HCT116 (cell line): ENCODE results near the gene RILPL2. TPM values are rescaled to one million over a fixed set of nuclear protein-coding genes. Genes with fewer than 3 reads are reported as not detected.

ENCODE experiments used
- ATAC-seq: fragments of 200-7000 bp; cut with Tn5 transposase; 2 replicates; pipeline ENCODE4 v1.9.1; 2020; ENCODE audit warnings: mild to moderate bottlenecking, moderate library complexity
- BruUV-seq: library from RNA; stranded (reverse); fragments of 400-500 nt; replicated peaks from 2 replicates; lab custom pipeline; 2021; lab: Mats Ljungman, UMichigan
- CTCF ChIA-PET: fragments of 300-600 bp; sonication (Branson Sonifier 250); formaldehyde crosslinking; loops from one replicate; lab custom pipeline; 2021; ENCODE audit warnings: antibody characterized with exemption; lab: Charles Lee
- POLR2A ChIA-PET: fragments of 300-600, 350-600 bp; sonication (Branson Sonifier 250); formaldehyde crosslinking; loops from one replicate; lab custom pipeline; 2021; ENCODE audit warnings: antibody characterized with exemption; lab: Charles Lee
- RAD21 ChIA-PET, 2 experiments: fragments of 300-600 bp; sonication (Branson Sonifier 250); formaldehyde crosslinking; loops; one replicate each; lab custom pipeline; 2023; ENCODE audit warnings: low total read pairs in 2 of 2; ENCODE audit not compliant: uncharacterized antibody in 2 of 2, unreplicated experiment in 2 of 2, low non-redundant PET in 1 of 2; lab: Charles Lee
- DNase-seq: peaks from one replicate; pipeline ENCODE4 v3.0.0-alpha.2; 2010; ENCODE audit warnings: low read depth, low spot score
- H2AFZ ChIP-seq: fragments of 200-600 bp; shearing (Covaris generic), sonication (generic); 2 replicates; pipeline ENCODE4 v1.6.1; 2017; ENCODE audit warnings: low read depth, mixed run types, mixed read lengths, antibody characterized with exemption, low read length; ENCODE audit not compliant: poor library complexity, severe bottlenecking
- H3K27ac ChIP-seq: 2 replicates; pipeline ENCODE4 v1.5.1; 2012; ENCODE audit warnings: low read depth, low read length
- H3K27me3 ChIP-seq: fragments of 200-600 bp; sonication (generic); 2 replicates; pipeline ENCODE4 v1.6.1; 2016; ENCODE audit warnings: mixed run types, low read length, mixed read lengths; ENCODE audit not compliant: insufficient read depth
- H3K36me3 ChIP-seq, 2 experiments: fragments of 200-500 bp in 1 of 2; fragments of 200-600 bp in 1 of 2; sonication (Bioruptor generic) in 1 of 2; sonication (generic) in 1 of 2; 2 replicates each; pipeline versions ENCODE4 v1.5.1 to v1.6.1; 2014 to 2016; ENCODE audit warnings: low read length in 2 of 2, inconsistent platforms in 1 of 2, mixed read lengths in 1 of 2, mixed run types in 1 of 2; ENCODE audit not compliant: insufficient read depth in 2 of 2, control insufficient read depth in 1 of 2
- H3K4me1 ChIP-seq, 2 experiments: fragments of 200-600 bp in 1 of 2; sonication (generic) in 1 of 2; 2 replicates each; pipeline versions ENCODE4 v1.5.1 to v1.6.1; 2012 to 2017; ENCODE audit warnings: low read length in 2 of 2, inconsistent platforms in 1 of 2, mild to moderate bottlenecking in 1 of 2, mixed read lengths in 1 of 2, mixed run types in 1 of 2, moderate library complexity in 1 of 2; ENCODE audit not compliant: insufficient read depth in 2 of 2, control insufficient read depth in 1 of 2
- H3K4me2 ChIP-seq: fragments of 200-600 bp; sonication (generic); 2 replicates; pipeline ENCODE4 v1.6.1; 2017; ENCODE audit warnings: mixed run types, low read length, mixed read lengths
- H3K4me3 ChIP-seq, 2 experiments: fragments of 200-600 bp in 1 of 2; sonication (generic) in 1 of 2; replicated peaks in 1 of 2; 2 replicates each; pipeline ENCODE4 v1.5.1; 2011 to 2016; ENCODE audit warnings: low read length in 2 of 2, control low read depth in 1 of 2, low read depth in 1 of 2, mild to moderate bottlenecking in 1 of 2, mixed read lengths in 1 of 2, mixed run types in 1 of 2
- H3K79me2 ChIP-seq: fragments of 200-600 bp; sonication (generic); 2 replicates; pipeline ENCODE4 v1.6.1; 2017; ENCODE audit warnings: mild to moderate bottlenecking, mixed run types, low read length, moderate library complexity, mixed read lengths; ENCODE audit not compliant: insufficient read depth
- H3K9ac ChIP-seq: fragments of 200-600 bp; sonication (generic); 2 replicates; pipeline ENCODE4 v1.6.1; 2016; ENCODE audit warnings: low read length, mixed read lengths
- H3K9me2 ChIP-seq: fragments of 200-600 bp; sonication (generic), shearing (Covaris generic); 2 replicates; pipeline ENCODE4 v1.6.1; 2017; ENCODE audit warnings: mixed run types, mild to moderate bottlenecking, moderate library complexity; ENCODE audit not compliant: insufficient read depth
- H3K9me3 ChIP-seq, 2 experiments: fragments of 200-500 bp in 1 of 2; fragments of 200-600 bp in 1 of 2; sonication (Bioruptor generic) in 1 of 2; sonication (generic) in 1 of 2; 2 replicates each; pipeline ENCODE4 v1.6.1; 2014 to 2017; ENCODE audit warnings: low read length in 2 of 2, mixed read lengths in 2 of 2, inconsistent platforms in 1 of 2, low read depth in 1 of 2, mild to moderate bottlenecking in 1 of 2, mixed run types in 1 of 2, moderate library complexity in 1 of 2; ENCODE audit not compliant: control insufficient read depth in 1 of 2, insufficient read depth in 1 of 2
- H4K20me1 ChIP-seq: fragments of 200-600 bp; sonication (generic), shearing (Covaris generic); 2 replicates; pipeline ENCODE4 v1.6.1; 2017; ENCODE audit warnings: mixed run types, mild to moderate bottlenecking, moderate library complexity; ENCODE audit not compliant: insufficient read depth
- EGR1 ChIP-seq: IDR thresholded peaks from 2 replicates; pipeline ENCODE4 v1.6.1; 2012; ENCODE audit warnings: low read depth
- ELF1 ChIP-seq: IDR thresholded peaks from 2 replicates; pipeline ENCODE4 v1.6.1; 2012; ENCODE audit warnings: low read depth, borderline replicate concordance
- EZH2 ChIP-seq: fragments of 200-600 bp; sonication (generic); IDR thresholded peaks from 2 replicates; pipeline ENCODE4 v1.6.1; 2017; ENCODE audit warnings: antibody characterized with exemption, mixed run types
- EZH2phosphoT487 ChIP-seq: fragments of 200-600 bp; IDR thresholded peaks from 2 replicates; pipeline ENCODE4 v1.6.1; 2018; ENCODE audit warnings: antibody characterized with exemption, borderline replicate concordance
- JUND ChIP-seq: IDR thresholded peaks from 2 replicates; pipeline ENCODE4 v1.6.1; 2012
- POLR2AphosphoS5 ChIP-seq: IDR thresholded peaks from 2 replicates; pipeline ENCODE4 v1.6.1; 2011; ENCODE audit warnings: mild to moderate bottlenecking, low read depth, low read length, moderate library complexity
- RAD21 ChIP-seq: IDR thresholded peaks from 2 replicates; pipeline ENCODE4 v1.6.1; 2012; ENCODE audit warnings: low read depth, mild to moderate bottlenecking
- SIN3A ChIP-seq: IDR thresholded peaks from 2 replicates; pipeline ENCODE4 v1.6.1; 2012; ENCODE audit warnings: low read depth
- SP1 ChIP-seq: IDR thresholded peaks from 2 replicates; pipeline ENCODE4 v1.6.1; 2012; ENCODE audit warnings: low read depth
- SRF ChIP-seq: IDR thresholded peaks from 2 replicates; pipeline ENCODE4 v1.6.1; 2012; ENCODE audit warnings: low read depth
- TCF7L2 ChIP-seq: IDR thresholded peaks from 2 replicates; pipeline ENCODE4 v1.7.0; 2011; ENCODE audit warnings: borderline replicate concordance, inconsistent platforms; ENCODE audit not compliant: insufficient read depth, insufficient read length; ENCODE audit errors: extremely low read depth
- ZFX ChIP-seq: fragments of 450-650 bp; IDR thresholded peaks from 2 replicates; pipeline ENCODE4 v1.6.1; 2017
- intact Hi-C: fragments of 100-400 bp; cut with micrococcal nuclease; formaldehyde crosslinking; loops from 2 replicates; pipeline ENCODE4 v1.10.0; 2022
- total RNA-seq: library from RNA; stranded (reverse); gene quantifications from one replicate; pipeline ENCODE4 v1.2.1, GENCODE V29; 2021; ENCODE audit not compliant: unreplicated experiment
- TF ChIP-seq, protein P1 (sequence below): IDR thresholded peaks from 2 replicates; pipeline ENCODE4 v1.6.1; 2012
- TF ChIP-seq, protein P2 (sequence below), 3 experiments: fragments of 200-600 bp in 1 of 3; sonication (generic) in 1 of 3; IDR thresholded peaks in 2 of 3; conservative IDR thresholded peaks in 1 of 3; 2 replicates each; pipeline ENCODE4 v1.5.1; 2012 to 2017; ENCODE audit warnings: low read depth in 2 of 3, low read length in 2 of 3, antibody characterized with exemption in 1 of 3, borderline replicate concordance in 1 of 3, control low read depth in 1 of 3, mild to moderate bottlenecking in 1 of 3, mixed read lengths in 1 of 3, mixed run types in 1 of 3, moderate library complexity in 1 of 3; ENCODE audit not compliant: insufficient read depth in 1 of 3
- TF ChIP-seq, protein P3 (sequence below): IDR thresholded peaks from 2 replicates; pipeline ENCODE4 v1.6.1; 2012; ENCODE audit warnings: low read depth
- TF ChIP-seq, protein P4 (sequence below): IDR thresholded peaks from 2 replicates; pipeline ENCODE4 v1.6.1; 2012

Gene RILPL2
- total RNA-seq, 1 experiment from 2014 or later: 2.3 TPM

DNA sequence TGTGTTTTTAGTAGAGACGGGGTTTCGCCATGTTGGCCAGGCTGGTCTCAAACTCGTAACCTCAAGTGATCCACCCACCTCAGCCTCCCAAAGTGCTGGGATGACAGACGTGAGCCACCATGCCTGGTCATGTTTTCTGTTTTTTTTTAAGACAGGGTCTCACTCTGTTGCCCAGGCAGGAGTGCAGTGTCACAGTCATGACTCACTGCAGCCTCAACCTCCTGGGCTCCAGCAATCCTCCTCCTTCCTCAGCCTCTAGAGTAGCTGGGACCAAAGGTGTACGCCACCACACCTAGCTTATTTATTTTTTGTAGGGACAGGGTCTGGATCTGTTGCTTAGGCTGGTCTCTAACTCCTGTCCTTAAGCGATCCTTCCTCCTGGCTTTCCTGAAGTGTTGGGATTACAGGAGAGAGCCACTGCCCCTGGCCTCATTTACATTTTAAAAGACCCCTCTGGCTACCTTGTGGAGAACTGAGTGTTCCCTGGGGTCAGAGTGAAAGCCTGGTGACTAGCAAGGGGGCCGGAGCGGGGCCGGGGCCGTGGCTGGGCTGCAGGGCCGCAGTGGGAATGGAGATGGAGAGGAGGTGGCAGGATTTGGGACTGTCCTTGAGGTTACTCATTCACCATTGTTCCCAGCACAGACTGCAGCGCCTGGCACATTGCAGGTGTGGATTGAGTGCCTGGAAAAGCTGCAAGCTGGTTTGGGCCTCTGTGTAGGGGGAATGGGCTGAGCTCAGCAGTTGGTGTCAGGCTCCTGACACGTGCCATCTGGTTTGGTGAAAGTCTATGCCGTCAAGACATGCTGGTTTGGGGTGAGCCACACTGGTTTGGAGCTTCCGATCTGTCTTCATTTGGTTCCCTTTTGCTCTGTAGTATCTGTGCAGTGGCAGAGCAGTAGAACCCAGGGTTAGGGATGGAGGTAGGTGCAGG lies 34.5 kb downstream of the RILPL2 start:
- H3K4me3 ChIP-seq: no peak overlapping the region
- DNase-seq (no peak), ATAC-seq (no peak)
- no peaks in the 10 kb centered on the region for H3K9me2 ChIP-seq
- no peak overlapping the region for H2AFZ ChIP-seq
- BruUV-seq: no TSS peak
- H3K9me3 ChIP-seq: no peaks in the 10 kb centered on the region
- ChIA-PET CTCF (no interaction called here), POLR2A (no interaction called here), RAD21 (no interaction called here)
- intact Hi-C loops: no loop called here
- H3K9ac ChIP-seq: no peak overlapping the region
- TF ChIP-seq SP1 (no peak), JUND (no peak), TCF7L2 (no peak), POLR2AphosphoS5 (no peak), EZH2phosphoT487 (no peak), RAD21 (no peak), SIN3A (no peak), SRF (no peak), EGR1 (no peak), ELF1 (no peak), EZH2 (no peak), ZFX (no peak)
- TF ChIP-seq, protein P1, sequence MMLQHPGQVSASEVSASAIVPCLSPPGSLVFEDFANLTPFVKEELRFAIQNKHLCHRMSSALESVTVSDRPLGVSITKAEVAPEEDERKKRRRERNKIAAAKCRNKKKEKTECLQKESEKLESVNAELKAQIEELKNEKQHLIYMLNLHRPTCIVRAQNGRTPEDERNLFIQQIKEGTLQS: no peak
- TF ChIP-seq, protein P2, sequence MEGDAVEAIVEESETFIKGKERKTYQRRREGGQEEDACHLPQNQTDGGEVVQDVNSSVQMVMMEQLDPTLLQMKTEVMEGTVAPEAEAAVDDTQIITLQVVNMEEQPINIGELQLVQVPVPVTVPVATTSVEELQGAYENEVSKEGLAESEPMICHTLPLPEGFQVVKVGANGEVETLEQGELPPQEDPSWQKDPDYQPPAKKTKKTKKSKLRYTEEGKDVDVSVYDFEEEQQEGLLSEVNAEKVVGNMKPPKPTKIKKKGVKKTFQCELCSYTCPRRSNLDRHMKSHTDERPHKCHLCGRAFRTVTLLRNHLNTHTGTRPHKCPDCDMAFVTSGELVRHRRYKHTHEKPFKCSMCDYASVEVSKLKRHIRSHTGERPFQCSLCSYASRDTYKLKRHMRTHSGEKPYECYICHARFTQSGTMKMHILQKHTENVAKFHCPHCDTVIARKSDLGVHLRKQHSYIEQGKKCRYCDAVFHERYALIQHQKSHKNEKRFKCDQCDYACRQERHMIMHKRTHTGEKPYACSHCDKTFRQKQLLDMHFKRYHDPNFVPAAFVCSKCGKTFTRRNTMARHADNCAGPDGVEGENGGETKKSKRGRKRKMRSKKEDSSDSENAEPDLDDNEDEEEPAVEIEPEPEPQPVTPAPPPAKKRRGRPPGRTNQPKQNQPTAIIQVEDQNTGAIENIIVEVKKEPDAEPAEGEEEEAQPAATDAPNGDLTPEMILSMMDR (IDR thresholded peaks at IDR 0.05 in 2 of 3, conservative IDR thresholded peaks at IDR 0.05 in 1 of 3; ENCODE audit: borderline replicate concordance in 1 of 3, insufficient read depth in 1 of 3, low read depth in 2 of 3, low read length in 2 of 3): no peak
- TF ChIP-seq, protein P3, sequence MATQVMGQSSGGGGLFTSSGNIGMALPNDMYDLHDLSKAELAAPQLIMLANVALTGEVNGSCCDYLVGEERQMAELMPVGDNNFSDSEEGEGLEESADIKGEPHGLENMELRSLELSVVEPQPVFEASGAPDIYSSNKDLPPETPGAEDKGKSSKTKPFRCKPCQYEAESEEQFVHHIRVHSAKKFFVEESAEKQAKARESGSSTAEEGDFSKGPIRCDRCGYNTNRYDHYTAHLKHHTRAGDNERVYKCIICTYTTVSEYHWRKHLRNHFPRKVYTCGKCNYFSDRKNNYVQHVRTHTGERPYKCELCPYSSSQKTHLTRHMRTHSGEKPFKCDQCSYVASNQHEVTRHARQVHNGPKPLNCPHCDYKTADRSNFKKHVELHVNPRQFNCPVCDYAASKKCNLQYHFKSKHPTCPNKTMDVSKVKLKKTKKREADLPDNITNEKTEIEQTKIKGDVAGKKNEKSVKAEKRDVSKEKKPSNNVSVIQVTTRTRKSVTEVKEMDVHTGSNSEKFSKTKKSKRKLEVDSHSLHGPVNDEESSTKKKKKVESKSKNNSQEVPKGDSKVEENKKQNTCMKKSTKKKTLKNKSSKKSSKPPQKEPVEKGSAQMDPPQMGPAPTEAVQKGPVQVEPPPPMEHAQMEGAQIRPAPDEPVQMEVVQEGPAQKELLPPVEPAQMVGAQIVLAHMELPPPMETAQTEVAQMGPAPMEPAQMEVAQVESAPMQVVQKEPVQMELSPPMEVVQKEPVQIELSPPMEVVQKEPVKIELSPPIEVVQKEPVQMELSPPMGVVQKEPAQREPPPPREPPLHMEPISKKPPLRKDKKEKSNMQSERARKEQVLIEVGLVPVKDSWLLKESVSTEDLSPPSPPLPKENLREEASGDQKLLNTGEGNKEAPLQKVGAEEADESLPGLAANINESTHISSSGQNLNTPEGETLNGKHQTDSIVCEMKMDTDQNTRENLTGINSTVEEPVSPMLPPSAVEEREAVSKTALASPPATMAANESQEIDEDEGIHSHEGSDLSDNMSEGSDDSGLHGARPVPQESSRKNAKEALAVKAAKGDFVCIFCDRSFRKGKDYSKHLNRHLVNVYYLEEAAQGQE: no peak
- TF ChIP-seq, protein P4, sequence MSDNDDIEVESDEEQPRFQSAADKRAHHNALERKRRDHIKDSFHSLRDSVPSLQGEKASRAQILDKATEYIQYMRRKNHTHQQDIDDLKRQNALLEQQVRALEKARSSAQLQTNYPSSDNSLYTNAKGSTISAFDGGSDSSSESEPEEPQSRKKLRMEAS: no peak
- H3K27me3 ChIP-seq: no peaks in the 10 kb centered on the region
- no peak overlapping the region for H3K27ac ChIP-seq
- H3K36me3 ChIP-seq: peaks cover 37 to 38% of the 10 kb centered on the region in 2 experiments; a peak in 3 of 4 replicates
- H4K20me1 ChIP-seq: no peaks in the 10 kb centered on the region
- H3K79me2 ChIP-seq: peaks cover 53% of the 10 kb centered on the region
- no peak overlapping the region for H3K4me2 ChIP-seq
- no peaks in the 10 kb centered on the region for H3K4me1 ChIP-seq
